ENCODE data around the gene CDPF1. TPM values are rescaled to one million over a fixed set of nuclear protein-coding genes. Genes with fewer than 3 reads are reported as not detected.

CDPF1 gene
- total RNA-seq, 2 experiments from 2014 or later = 15.4 to 17.4 TPM

DNA sequence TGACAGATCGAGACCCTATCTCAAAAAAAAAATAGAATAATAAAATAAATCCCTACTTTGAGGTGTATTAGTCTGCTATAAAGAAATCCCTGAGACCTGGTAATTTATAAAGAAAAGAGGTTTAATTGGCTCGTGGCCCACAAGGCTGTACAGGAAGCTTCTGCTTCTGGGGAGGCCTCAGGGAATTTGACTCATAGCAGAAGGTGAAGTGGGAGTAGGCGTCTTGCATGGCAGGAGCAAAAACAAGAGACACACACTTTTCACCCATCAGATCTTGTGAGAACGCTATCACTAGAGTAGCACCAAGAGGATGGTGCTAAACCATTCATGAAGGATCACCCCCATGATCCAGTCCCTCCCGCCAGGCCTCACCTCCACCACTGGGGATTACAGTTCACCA lies 29.2 kb downstream of the CDPF1 start:
- intact Hi-C loops (cut with micrococcal nuclease; ENCODE audit: unreplicated experiment) = no loop called here
- CTCF ChIA-PET (ENCODE audit: unreplicated experiment) = no interaction called here
- BruUV-seq (replicated peaks) = no TSS peak
- Histone ChIP-seq H3K4me1 (ENCODE audit: insufficient read depth, low read length, poor library complexity, severe bottlenecking) (no peaks in the 10 kb centered on the region), H3K4me3 (ENCODE audit: low read depth, low read length, poor library complexity, severe bottlenecking) (no peak overlapping the region), H3K36me3 (ENCODE audit: insufficient read depth, low read length) (no peaks in the 10 kb centered on the region), H4K20me1 (ENCODE audit: insufficient read depth, low read length) (no peaks in the 10 kb centered on the region), H3K9me3 (ENCODE audit: low read length) (no peaks in the 10 kb centered on the region), H3K79me2 (ENCODE audit: insufficient read depth, low read depth, low read length) (no peaks in the 10 kb centered on the region), H3K27ac (ENCODE audit: low read depth, low read length, poor library complexity, severe bottlenecking) (no peak overlapping the region), H2AFZ (ENCODE audit: low read length) (no peak overlapping the region), H3K9me2 (ENCODE audit: insufficient read depth, low read length) (no peaks in the 10 kb centered on the region), H3K4me2 (ENCODE audit: low read length) (no peak overlapping the region)
- no peak for DNase-seq (ENCODE audit: low spot score)
- TF ChIP-seq CTCF (conservative IDR thresholded peaks at IDR 0.05; ENCODE audit: low read length) (no peak), EZH2phosphoT487 (IDR thresholded peaks at IDR 0.05; ENCODE audit: borderline replicate concordance, low read depth, low read length) (no peak)
- POLR2A ChIA-PET = no interaction called here

DNA sequence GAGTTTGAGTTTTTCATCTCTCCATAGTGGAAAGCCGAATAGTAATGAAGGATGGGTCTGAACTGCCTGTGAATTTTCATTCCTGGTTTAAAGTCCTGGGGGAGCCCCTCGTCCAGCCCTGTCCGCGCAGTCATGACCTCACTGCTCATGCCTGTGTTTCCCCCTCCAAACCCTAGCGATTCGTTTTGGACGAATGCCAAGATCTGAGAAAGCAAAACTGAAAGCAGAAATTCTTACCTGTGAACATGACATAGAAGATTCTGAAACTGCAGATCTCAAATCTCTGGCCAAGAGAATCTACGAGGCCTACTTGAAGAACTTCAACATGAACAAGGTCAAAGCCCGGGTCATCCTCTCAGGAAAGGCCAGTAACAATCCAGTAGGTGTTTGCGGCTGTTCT lies 30.5 kb downstream of the CDPF1 start:
- CTCF ChIA-PET (ENCODE audit: unreplicated experiment) = no interaction called here
- H3K36me3 ChIP-seq (ENCODE audit: insufficient read depth, low read length) = no peaks in the 10 kb centered on the region
- intact Hi-C loops (cut with micrococcal nuclease; ENCODE audit: unreplicated experiment) = no loop called here
- no peak overlapping the region for H3K4me3 ChIP-seq (ENCODE audit: low read depth, low read length, poor library complexity, severe bottlenecking)
- no peaks in the 10 kb centered on the region for H3K9me3 ChIP-seq (ENCODE audit: low read length)
- H3K27ac ChIP-seq (ENCODE audit: low read depth, low read length, poor library complexity, severe bottlenecking) = no peak overlapping the region
- POLR2A ChIA-PET = no interaction called here
- DNase-seq (ENCODE audit: low spot score) = no peak
- no peak for TF ChIP-seq EZH2phosphoT487 (IDR thresholded peaks at IDR 0.05; ENCODE audit: borderline replicate concordance, low read depth, low read length)
- no peak for TF ChIP-seq CTCF (conservative IDR thresholded peaks at IDR 0.05; ENCODE audit: low read length)
- H3K79me2 ChIP-seq (ENCODE audit: insufficient read depth, low read depth, low read length) = no peaks in the 10 kb centered on the region
- H3K4me1 ChIP-seq (ENCODE audit: insufficient read depth, low read length, poor library complexity, severe bottlenecking) = no peaks in the 10 kb centered on the region
- H3K9me2 ChIP-seq (ENCODE audit: insufficient read depth, low read length) = no peaks in the 10 kb centered on the region
- no peaks in the 10 kb centered on the region for H4K20me1 ChIP-seq (ENCODE audit: insufficient read depth, low read length)
- no TSS peak for BruUV-seq (replicated peaks)
- H2AFZ ChIP-seq (ENCODE audit: low read length) = no peak overlapping the region
- no peak overlapping the region; the same call in 1 of the 2 replicates for H3K4me2 ChIP-seq (ENCODE audit: low read length)

GRCh38 chr22:46214616-46215015 lies 35.5 kb downstream of the CDPF1 start:
- H3K9me3 ChIP-seq (ENCODE audit: low read length) = 0 out of 2 replicates have a peak, but pooled peaks cover under 1% of the 10 kb centered on the region
- no peaks in the 10 kb centered on the region for H3K79me2 ChIP-seq (ENCODE audit: insufficient read depth, low read depth, low read length)
- H3K4me1 ChIP-seq (ENCODE audit: insufficient read depth, low read length, poor library complexity, severe bottlenecking) = no peaks in the 10 kb centered on the region
- no TSS peak for BruUV-seq (replicated peaks)
- no peaks in the 10 kb centered on the region for H3K9me2 ChIP-seq (ENCODE audit: insufficient read depth, low read length)
- H4K20me1 ChIP-seq (ENCODE audit: insufficient read depth, low read length) = no peaks in the 10 kb centered on the region
- H3K4me3 ChIP-seq (ENCODE audit: low read depth, low read length, poor library complexity, severe bottlenecking) = no peak overlapping the region
- no peak overlapping the region for H2AFZ ChIP-seq (ENCODE audit: low read length)
- H3K27ac ChIP-seq (ENCODE audit: low read depth, low read length, poor library complexity, severe bottlenecking) = no peak overlapping the region
- no peaks in the 10 kb centered on the region for H3K36me3 ChIP-seq (ENCODE audit: insufficient read depth, low read length)
- TF ChIP-seq EZH2phosphoT487 (IDR thresholded peaks at IDR 0.05; ENCODE audit: borderline replicate concordance, low read depth, low read length) (no peak), CTCF (conservative IDR thresholded peaks at IDR 0.05; ENCODE audit: low read length) (no peak)
- intact Hi-C loops (cut with micrococcal nuclease; ENCODE audit: unreplicated experiment) = no loop called here
- DNase-seq (ENCODE audit: low spot score) = no peak
- no peak overlapping the region for H3K4me2 ChIP-seq (ENCODE audit: low read length)
- CTCF ChIA-PET (ENCODE audit: unreplicated experiment) = no interaction called here
- POLR2A ChIA-PET = no interaction called here

All from OCI-LY7 (cell line).